NCI-H2029 treated with DMSO at 0.1 percent for 48 hours (cell line): ENCODE data around the gene PBX4.
A peak's percentile ranks its signal among the peaks of the same experiment; 100 is the strongest.

Experiments
- DNase-seq: peaks from one replicate; lab custom pipeline; 2025; lab: John Stamatoyannopoulos, UW

The PBX4 gene

GRCh38 chr19:19554074-19555023 lies 64.1 kb downstream of the PBX4 start:
- peak; percentile 24 for DNase-seq

DNA sequence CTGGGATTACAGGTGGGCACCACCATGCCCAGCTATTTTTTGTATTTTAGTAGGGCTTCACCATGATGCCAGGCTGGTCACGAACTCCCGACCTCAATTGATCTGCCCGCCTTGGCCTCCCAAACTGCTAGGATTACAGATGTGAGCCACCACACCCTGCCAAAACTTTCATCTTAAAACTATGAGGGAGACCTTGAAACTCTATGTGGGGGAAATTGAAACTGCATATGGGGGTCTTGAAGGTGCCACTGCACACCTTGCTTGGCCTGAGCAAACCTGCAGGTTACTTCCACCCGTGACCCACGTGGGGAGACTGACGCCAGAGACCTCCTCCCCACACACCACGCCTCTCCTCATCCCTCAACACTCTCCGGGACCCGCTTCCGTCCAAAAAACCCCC lies 64.8 kb downstream of the PBX4 start:
- no peak for DNase-seq

DNA sequence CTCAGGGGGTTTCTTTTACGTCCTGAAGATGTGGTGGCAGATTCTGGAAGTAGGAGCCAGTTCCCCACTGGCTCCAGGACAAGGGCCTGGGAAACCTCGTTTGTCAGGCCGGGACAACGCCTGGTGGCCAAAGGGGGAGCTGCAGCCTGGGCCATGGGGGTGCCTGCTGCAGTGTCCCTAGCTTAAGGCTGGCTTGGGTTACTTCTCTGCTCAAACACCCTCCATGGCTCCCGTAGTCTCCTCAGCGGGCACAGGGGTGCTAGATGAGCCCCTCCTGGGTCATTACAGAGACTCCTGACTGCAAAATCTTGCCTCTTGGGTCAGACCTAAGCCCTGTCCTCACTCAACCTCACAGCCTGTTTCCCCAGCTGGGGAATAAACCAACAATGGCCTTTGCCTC lies 65.7 kb downstream of the PBX4 start:
- no peak for DNase-seq

DNA sequence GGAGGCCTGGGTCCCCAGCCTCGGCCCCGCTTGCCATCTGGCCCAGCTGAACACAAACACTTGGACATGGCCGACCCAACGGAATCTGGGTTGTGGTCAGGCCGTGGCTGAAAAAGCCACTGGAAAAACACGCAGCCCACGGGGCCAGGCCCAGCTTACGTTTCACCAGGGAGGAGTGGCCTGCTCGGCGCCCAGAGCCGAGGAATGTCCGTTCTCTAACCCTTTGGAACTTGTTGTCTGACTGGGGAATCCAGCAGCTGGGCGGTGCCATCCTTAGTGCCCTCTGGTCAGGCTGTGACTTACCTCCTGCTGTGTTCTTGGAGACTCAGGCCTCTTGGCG lies 66.7 kb downstream of the PBX4 start:
- no peak for DNase-seq

DNA sequence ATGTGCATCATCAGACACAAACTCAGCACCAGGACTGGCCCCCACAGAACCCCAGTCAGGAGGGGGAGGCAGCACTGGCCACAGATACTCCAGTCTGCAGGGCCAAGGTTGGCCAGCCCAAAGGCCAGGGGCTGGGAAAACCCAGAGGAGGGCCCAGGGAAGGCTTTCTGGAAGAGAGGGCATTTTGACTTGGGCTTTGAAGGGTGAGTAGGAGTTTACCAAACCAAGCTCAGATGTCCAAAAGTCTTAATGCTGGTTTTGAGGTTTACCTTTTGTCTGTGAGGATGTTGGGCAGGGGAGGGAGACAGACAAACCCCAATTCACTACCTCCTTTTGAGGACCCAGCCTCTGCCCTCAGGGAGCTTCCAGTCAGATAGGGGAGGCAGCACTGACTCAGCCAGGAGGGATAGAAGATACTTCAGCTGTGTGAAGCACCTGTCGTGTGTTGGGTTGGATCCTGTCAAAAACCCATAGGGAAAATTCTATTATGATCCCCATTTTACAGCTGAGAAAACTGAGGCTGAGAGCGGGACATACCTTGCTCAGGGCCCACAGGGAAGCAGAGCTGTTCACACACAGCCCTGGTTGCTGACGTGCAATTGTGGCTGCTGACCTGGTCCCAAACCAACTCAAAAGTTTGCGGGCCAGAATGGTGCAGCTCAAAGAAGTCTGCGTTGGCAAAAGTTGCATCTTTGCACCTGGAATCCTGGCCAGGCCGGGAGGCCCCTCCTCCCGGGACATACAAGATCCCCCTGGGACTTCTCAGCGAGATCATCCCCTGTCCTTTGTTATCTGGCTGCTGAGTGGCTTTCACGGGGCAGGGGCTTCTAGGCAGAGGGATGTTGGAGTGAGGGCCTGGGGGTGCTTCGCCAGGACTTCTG lies 67.3 kb downstream of the PBX4 start:
- no peak for DNase-seq

- DNase-seq = no peak
Measured at GRCh38 chr19:19550485-19550929, 68.0 kb downstream of the PBX4 start.

- DNase-seq = no peak
Measured at GRCh38 chr19:19549804-19550464, 68.6 kb downstream of the PBX4 start.

GRCh38 chr19:19548915-19549759 lies 69.3 kb downstream of the PBX4 start:
- DNase-seq = no peak

DNA sequence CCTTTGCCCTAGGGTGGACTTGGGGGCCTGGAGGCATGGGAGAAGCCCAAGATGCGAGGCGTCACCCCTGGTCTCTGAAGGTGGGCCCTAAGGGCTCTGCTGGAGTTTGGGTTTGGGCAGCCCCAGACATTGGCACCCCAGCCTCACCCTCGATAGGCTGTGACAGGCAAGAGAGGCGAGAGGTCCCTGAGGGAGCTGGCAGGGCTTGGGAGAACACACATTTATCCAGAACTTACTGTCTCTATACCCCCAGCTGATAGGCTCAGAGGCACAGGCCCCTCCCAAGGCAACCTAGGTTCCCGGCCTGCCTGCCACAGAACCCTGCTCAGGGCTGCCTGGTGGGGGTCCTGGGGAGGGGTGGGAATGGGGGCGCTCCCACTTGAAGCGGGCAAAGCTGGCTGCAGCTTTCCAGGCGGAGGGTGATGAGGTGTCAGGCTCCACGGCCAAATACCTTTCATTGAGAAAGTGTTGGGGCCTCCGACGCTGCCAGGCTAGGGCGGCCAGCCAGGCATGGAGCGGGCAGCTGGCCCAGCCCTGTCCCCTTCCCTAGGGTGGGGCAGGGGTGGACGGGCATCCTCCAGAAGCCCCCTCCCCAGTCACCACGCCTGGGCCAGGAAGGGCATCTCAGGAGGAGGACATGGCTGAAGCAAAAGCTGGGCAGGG lies 70.7 kb downstream of the PBX4 start:
- no peak for DNase-seq

DNA sequence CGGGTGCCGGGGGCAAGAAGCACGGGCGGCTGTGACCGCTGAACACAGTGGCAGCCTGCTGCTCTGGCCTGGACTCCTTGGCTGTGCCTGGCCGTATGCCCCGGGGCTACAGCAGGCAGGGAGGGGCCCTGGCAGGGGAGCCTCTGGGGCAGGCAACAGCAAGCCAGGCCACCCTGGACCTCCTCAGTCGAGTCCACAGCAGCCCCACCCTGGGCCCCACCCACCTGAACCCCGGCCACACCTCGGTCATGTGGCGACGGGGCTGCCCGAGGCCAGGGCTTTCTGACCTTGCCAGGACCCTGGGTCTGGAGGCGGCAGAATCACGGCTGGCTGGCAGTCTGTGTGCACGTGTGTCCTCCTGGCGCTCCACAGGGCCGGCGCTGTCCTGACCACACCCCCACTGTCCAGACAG lies 71.7 kb downstream of the PBX4 start:
- DNase-seq = no peak

- no peak for DNase-seq
Measured at GRCh38 chr19:19545707-19546106, 72.8 kb downstream of the PBX4 start.

GRCh38 chr19:19544954-19545591 lies 73.4 kb downstream of the PBX4 start:
- DNase-seq = no peak

- no peak for DNase-seq
Measured at GRCh38 chr19:19544257-19544953, 74.1 kb downstream of the PBX4 start.

GRCh38 chr19:19543640-19544039 lies 74.8 kb downstream of the PBX4 start:
- DNase-seq = no peak

GRCh38 chr19:19543101-19543500 lies 75.4 kb downstream of the PBX4 start:
- no peak for DNase-seq

DNA sequence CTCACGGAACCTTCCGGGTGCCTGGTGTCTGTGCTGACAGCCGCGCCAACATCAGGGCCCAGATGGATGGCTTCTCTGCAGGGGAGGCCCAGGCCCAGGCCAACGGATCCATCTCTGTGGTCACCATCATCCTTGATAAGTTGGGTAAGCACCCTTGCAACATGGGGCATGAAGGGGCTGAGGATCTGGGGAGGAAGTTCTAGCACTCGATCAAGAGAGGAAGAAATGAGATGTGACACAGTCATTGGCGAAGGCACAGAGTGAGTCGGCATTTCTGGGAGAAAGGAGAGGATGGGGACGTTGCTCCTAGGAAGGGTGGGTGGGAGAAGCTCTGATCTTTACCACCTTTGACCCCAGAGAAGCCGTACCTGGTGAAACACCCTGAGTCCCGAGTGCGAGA lies 76.0 kb downstream of the PBX4 start:
- DNase-seq = no peak

DNA sequence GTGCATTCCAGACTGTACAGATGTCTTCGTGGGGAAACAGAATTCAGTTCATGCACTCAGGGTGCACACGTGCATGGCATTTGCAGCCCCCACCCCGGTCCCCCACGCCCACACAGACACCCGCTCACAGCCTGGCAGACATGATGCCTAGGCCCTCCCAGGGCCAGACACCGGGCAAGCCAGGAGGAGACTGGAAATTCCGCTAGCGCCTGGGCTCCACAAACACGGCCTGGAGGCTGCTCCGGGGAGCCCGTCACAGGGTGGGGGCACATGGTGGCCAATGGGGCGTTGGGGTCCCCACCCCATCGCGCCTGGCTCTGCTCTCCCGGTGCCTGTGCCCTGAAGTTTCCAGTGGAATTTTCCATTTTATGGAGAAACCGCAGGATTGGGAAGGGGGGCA lies 76.9 kb downstream of the PBX4 start:
- DNase-seq = no peak

- peak; percentile 35 for DNase-seq
Measured at GRCh38 chr19:19540715-19541515, 77.6 kb downstream of the PBX4 start.
